Lower leg skin (tissue), 3 donors: ENCODE data around the gene NCS1.

Experiments
- CTCF ChIP-seq, 3 donors: fragments of 450-650 bp; IDR thresholded peaks; one replicate each; pipeline ENCODE4 v1.5.1; 2016; ENCODE audit warnings: antibody characterized with exemption in 3 of 3, mild to moderate bottlenecking in 3 of 3, moderate library complexity in 2 of 3
- POLR2A ChIP-seq, 2 donors: fragments of 450-650 bp; IDR thresholded peaks; one replicate each; pipeline ENCODE4 v1.6.1; 2016 to 2017; ENCODE audit warnings: antibody characterized with exemption in 2 of 2, mild to moderate bottlenecking in 1 of 2, moderate library complexity in 1 of 2

- TF ChIP-seq CTCF (IDR thresholded peaks at IDR 0.05) (no peak), POLR2A (IDR thresholded peaks at IDR 0.05) (no peak)
These were observed 58.4 kb downstream of the NCS1 start for GRCh38 chr9:130230631-130231030.
